GM19324 (cell line): ENCODE measurements around the gene TMEM88.

Experiments
- ATAC-seq: cut with Tn5 transposase; IDR thresholded peaks from one replicate; pipeline ENCODE4 v1.9.1; 2021; ENCODE audit warnings: mild to moderate bottlenecking, moderate library complexity; ENCODE audit not compliant: unreplicated experiment, low FRiP score

TMEM88 gene

DNA sequence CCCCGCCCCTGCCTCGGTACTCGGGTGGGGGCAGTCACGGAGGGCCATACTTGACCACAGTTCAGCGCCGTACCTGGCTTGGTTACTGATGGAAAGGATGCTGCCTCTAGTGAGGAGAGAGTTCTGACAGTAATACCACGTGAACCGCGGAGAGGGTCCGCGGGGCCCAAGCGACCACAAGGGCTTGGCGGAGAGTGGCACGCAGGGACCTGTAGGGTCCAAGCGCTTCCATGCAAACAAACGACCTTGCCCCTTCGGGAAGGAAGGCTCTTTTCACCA lies 11.7 kb upstream of the TMEM88 start:
- peak; percentile 1 for ATAC-seq

DNA sequence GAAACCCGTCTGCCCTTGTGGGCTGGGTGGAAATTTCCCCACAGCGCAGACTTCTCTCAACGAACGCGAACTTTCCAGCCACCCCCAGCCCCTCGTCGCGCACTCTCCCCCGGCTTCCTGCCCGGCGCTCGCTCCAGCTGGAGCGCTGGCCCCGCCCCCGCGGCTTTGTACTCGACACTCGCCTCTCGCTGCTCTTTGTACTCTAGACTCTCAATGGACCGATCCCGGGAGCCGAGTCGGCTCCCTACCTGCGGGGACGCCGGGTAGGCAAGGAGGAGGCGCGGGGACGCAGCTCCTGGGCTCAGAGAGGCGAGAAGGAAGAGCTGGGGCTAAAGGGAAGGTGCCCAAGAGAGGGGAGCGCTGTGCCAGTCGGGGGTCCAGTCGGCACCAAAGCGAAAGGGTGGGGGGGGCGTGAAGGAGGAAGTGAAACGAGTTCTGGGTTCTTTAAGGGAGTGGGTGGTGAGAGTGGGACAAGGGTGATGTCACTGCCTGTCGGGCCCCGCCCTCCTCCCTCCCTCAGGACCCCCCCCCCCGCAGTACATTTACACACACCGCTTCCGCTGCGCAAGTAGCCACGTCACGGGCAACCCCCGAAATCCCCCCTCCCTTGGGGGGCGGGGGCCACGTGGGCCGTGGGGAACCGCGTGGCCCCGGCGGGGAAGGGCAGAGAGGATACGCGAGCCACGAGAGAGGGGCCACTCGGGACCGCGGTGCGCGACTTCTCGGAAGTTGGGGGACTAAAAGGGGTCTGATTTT lies 11.2 kb upstream of the TMEM88 start:
- ATAC-seq, result peak; percentile 46

DNA sequence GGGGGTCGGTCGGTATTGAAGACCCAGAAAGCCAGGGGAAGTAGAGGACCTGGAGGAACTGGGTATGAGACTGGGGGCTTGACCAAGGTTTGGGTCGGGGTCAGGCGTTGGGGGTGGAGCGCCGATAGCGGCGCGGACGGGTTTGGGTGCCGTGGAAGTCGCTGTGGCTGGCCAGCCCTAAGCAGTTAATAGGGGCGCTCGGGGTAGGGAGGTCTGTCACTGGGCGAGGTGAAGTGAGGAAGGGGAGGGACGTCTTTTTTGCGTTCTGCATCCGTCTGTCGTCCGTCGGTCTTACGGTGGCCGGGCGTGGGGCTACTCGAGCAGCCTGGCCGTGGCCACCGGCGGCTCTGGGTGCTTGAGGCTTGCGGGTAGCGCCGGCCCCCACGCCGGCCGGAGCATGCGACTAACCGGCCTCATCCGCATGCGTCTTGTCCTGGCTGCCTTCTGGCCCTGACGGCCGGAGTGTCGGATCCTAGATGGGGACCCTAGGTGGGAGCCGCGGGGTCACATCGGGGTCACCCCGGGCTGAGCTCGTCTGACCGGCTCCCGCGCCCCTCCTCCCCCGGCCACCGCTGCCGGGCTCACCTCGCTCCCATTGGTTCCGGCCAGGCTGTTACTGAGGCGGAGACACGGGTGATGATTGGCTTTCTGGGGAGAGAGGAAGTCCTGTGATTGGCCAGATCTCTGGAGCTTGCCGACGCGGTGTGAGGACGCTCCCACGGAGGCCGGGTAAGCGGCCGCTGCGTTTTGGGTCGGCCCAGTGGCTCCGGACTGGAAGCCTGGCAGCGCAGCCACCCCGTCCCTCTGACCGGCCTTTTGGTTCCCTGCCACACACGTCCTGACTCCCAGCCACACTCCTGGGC lies 10.3 kb upstream of the TMEM88 start:
- peak; percentile 46 for ATAC-seq

DNA sequence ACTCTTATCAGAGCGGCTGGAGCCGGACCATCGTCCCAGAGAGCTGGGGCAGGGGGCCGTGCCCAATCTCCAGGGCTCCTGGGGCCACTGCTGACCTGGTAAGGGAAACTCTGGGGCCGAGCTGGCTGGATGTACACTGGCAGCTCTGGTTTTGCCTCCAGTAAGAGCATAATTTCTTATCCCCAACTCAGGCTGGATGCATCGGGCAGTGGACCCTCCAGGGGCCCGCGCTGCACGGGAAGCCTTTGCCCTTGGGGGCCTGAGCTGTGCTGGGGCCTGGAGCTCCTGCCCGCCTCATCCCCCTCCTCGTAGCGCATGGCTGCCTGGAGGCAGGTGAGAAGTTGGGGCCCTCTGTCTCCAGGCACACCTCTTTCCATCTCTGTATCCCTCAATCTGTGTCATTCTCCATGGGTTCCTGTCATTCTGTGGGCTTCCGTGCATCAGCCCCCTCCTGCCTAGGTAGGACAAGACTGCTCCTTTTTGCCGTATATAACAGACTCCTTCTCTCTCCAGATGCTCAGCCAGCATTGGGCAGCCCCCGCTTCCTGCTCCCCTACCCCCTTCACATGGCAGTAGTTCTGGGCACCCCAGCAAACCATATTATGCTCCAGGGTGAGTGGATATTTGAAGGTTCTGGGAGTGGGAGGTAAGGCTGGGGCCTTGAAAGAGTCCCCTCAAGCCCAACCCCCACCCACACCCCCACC lies 9.4 kb upstream of the TMEM88 start:
- no peak for ATAC-seq

DNA sequence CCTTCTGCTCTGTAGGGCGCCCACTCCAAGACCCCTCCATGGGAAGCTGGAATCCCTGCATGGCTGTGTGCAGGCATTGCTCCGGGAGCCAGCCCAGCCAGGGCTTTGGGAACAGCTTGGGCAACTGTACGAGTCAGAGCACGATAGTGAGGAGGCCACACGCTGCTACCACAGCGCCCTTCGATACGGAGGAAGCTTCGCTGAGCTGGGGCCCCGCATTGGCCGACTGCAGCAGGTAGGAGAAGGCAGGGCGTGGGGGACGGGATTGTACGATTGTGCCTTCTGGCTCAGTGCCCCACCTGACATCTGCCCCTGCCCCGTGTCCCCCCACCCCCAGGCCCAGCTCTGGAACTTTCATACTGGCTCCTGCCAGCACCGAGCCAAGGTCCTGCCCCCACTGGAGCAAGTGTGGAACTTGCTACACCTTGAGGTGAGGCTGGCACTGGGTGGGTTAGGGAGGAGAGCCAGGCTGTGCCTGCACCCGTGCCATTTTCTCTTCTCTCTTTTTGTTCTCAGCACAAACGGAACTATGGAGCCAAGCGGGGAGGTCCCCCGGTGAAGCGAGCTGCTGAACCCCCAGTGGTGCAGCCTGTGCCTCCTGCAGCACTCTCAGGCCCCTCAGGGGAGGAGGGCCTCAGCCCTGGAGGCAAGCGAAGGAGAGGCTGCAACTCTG lies 8.7 kb upstream of the TMEM88 start:
- no peak for ATAC-seq

DNA sequence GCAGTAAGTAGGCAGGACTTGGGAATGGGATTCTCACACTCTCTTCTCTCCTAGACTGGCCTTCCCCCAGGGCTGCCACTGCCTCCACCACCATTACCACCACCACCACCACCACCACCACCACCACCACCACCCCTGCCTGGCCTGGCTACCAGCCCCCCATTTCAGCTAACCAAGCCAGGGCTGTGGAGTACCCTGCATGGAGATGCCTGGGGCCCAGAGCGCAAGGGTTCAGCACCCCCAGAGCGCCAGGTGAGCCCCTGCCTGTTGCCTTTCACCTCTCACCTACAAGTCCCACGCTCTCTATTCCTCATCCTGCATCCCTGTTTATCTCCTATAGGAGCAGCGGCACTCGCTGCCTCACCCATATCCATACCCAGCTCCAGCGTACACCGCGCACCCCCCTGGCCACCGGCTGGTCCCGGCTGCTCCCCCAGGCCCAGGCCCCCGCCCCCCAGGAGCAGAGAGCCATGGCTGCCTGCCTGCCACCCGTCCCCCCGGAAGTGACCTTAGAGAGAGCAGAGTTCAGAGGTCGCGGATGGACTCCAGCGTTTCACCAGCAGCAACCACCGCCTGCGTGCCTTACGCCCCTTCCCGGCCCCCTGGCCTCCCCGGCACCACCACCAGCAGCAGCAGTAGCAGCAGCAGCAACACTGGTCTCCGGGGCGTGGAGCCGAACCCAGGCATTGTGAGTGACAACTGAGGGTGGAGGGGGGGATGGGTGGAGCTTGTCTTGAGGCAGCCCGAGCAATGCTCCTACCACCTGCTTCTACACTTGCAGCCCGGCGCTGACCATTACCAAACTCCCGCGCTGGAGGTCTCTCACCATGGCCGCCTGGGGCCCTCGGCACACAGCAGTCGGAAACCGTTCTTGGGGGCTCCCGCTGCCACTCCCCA lies 7.9 kb upstream of the TMEM88 start:
- no peak for ATAC-seq

DNA sequence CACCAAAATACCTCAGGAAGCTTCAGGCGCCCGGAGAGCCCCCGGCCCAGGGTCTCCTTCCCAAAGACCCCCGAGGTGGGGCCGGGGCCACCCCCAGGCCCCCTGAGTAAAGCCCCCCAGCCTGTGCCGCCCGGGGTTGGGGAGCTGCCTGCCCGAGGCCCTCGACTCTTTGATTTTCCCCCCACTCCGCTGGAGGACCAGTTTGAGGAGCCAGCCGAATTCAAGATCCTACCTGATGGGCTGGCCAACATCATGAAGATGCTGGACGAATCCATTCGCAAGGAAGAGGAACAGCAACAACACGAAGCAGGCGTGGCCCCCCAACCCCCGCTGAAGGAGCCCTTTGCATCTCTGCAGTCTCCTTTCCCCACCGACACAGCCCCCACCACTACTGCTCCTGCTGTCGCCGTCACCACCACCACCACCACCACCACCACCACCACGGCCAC lies 6.7 kb upstream of the TMEM88 start:
- ATAC-seq, result no peak

DNA sequence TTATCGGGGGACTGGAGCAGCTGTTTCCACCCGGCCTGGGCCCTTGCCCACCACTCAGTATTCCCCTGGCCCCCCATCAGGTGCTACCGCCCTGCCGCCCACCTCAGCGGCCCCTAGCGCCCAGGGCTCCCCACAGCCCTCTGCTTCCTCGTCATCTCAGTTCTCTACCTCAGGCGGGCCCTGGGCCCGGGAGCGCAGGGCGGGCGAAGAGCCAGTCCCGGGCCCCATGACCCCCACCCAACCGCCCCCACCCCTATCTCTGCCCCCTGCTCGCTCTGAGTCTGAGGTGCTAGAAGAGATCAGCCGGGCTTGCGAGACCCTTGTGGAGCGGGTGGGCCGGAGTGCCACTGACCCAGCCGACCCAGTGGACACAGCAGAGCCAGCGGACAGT lies 6.1 kb upstream of the TMEM88 start:
- ATAC-seq, result no peak

DNA sequence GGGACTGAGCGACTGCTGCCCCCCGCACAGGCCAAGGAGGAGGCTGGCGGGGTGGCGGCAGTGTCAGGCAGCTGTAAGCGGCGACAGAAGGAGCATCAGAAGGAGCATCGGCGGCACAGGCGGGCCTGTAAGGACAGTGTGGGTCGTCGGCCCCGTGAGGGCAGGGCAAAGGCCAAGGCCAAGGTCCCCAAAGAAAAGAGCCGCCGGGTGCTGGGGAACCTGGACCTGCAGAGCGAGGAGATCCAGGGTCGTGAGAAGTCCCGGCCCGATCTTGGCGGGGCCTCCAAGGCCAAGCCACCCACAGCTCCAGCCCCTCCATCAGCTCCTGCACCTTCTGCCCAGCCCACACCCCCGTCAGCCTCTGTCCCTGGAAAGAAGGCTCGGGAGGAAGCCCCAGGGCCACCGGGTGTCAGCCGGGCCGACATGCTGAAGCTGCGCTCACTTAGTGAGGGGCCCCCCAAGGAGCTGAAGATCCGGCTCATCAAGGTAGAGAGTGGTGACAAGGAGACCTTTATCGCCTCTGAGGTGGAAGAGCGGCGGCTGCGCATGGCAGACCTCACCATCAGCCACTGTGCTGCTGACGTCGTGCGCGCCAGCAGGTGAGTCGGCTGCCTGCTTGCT lies 5.6 kb upstream of the TMEM88 start:
- no peak for ATAC-seq

DNA sequence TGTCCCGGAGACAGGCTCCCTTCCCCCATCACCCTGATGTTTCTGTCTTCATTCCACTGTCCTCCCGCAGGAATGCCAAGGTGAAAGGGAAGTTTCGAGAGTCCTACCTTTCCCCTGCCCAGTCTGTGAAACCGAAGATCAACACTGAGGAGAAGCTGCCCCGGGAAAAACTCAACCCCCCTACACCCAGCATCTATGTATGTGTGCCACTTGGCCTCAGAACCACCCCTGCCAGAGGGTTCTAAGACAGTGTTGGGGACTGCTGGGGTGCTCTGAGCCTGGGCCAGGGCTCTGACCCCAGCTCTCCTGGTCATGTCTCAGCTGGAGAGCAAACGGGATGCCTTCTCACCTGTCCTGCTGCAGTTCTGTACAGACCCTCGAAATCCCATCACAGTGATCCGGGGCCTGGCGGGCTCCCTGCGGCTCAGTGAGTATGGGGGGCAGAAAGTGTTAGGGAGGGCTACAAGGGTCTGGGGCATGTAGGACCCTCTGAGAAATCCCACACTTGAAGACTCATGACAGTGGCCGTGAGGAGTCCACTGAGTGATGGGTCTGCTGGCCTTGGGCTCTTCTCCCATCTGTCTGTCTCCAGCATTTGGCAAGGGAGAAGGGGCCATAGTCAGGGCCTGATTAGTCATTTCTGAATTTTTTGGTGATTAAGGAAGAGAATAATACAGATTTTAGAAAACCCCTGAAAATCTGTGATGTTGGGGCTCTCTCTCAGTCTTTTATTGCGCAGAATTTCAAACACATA lies 4.9 kb upstream of the TMEM88 start:
- no peak for ATAC-seq

DNA sequence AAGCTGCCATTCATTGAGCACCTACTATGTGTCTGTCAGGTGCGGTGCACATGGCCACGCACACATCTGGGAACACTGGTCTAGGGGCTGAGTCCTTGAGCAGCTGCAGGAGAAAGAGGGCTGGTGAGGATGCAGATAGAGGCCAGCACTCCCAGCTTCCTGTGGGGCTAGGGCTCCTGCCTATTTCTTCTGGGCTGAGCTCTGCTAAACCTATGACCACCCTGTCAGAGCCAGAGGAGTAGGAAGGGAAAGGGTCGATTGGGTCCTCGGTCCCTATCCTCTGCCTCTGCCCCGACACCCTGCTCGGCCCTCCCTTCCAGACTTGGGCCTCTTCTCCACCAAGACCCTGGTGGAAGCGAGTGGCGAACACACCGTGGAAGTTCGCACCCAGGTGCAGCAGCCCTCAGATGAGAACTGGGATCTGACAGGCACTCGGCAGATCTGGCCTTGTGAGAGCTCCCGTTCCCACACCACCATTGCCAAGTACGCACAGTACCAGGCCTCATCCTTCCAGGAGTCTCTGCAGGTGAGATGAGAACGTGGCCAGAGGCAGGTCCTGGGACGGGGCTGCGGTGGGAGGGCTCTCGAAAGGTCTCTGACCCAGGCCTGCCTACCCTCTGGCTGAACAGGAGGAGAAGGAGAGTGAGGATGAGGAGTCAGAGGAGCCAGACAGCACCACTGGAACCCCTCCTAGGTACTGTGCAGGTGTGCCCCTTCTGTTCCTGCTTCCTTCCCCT lies 4.0 kb upstream of the TMEM88 start:
- ATAC-seq, result no peak

DNA sequence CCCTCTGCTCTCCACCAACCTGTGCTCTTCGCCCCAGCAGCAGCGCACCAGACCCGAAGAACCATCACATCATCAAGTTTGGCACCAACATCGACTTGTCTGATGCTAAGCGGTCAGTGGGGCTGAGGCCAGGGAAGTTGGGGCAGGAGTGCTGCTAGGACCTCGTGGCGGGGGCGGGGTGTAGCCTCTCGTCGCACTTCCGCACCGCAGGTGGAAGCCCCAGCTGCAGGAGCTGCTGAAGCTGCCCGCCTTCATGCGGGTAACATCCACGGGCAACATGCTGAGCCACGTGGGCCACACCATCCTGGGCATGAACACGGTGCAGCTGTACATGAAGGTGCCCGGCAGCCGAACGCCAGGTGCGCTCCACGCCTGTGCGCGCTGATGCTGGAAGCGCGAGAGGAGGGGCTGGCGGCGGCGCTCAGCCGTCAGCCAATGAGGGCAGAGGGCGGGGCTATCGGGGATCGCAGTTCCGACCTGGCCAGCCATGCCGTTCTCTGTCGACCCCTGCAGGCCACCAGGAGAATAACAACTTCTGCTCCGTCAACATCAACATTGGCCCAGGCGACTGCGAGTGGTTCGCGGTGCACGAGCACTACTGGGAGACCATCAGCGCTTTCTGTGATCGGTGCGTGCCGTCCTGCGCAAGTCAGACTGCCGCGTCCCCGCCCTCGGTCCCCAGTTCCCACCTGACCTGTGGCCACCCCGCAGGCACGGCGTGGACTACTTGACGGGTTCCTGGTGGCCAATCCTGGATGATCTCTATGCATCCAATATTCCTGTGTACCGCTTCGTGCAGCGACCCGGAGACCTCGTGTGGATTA lies 3.2 kb upstream of the TMEM88 start:
- ATAC-seq, result peak; percentile 80

DNA sequence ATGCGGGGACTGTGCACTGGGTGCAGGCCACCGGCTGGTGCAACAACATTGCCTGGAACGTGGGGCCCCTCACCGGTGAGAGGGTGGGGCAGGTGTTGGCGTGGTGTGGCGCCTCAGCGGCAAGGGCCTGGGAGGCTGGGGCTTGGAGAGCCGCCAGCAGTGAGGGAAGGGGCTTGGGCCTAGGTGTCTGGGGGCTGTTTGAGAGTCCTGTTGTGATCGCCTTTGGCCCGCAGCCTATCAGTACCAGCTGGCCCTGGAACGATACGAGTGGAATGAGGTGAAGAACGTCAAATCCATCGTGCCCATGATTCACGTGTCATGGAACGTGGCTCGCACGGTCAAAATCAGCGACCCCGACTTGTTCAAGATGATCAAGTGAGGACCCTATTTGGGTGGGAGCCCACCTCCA lies 2.6 kb upstream of the TMEM88 start:
- no peak for ATAC-seq

DNA sequence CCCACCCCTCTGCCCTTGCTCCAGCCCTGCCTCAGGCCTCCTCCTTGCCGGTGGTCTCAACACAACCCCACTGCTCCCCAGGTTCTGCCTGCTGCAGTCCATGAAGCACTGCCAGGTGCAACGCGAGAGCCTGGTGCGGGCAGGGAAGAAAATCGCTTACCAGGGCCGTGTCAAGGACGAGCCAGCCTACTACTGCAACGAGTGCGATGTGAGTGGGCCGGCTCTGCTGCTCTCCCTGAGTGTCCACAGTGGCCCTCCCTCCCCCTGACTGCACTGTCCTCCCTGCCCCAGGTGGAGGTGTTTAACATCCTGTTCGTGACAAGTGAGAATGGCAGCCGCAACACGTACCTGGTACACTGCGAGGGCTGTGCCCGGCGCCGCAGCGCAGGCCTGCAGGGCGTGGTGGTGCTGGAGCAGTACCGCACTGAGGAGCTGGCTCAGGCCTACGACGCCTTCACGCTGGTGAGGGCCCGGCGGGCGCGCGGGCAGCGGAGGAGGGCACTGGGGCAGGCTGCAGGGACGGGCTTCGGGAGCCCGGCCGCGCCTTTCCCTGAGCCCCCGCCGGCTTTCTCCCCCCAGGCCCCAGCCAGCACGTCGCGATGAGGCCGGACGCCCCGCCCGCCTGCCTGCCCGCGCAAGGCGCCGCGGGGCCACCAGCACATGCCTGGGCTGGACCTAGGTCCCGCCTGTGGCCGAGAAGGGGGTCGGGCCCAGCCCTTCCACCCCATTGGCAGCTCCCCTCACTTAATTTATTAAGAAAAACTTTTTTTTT lies 1.8 kb upstream of the TMEM88 start:
- ATAC-seq, result no peak

DNA sequence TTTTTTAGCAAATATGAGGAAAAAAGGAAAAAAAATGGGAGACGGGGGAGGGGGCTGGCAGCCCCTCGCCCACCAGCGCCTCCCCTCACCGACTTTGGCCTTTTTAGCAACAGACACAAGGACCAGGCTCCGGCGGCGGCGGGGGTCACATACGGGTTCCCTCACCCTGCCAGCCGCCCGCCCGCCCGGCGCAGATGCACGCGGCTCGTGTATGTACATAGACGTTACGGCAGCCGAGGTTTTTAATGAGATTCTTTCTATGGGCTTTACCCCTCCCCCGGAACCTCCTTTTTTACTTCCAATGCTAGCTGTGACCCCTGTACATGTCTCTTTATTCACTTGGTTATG lies 1.2 kb upstream of the TMEM88 start:
- no peak for ATAC-seq

DNA sequence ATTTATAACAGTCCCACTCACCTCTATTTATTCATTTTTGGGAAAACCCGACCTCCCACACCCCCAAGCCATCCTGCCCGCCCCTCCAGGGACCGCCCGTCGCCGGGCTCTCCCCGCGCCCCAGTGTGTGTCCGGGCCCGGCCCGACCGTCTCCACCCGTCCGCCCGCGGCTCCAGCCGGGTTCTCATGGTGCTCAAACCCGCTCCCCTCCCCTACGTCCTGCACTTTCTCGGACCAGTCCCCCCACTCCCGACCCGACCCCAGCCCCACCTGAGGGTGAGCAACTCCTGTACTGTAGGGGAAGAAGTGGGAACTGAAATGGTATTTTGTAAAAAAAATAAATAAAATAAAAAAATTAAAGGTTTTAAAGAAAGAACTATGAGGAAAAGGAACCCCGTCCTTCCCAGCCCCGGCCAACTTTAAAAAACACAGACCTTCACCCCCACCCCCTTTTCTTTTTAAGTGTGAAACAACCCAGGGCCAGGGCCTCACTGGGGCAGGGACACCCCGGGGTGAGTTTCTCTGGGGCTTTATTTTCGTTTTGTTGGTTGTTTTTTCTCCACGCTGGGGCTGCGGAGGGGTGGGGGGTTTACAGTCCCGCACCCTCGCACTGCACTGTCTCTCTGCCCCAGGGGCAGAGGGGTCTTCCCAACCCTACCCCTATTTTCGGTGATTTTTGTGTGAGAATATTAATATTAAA lies 638 bp upstream of the TMEM88 start:
- no peak for ATAC-seq
